Nucleus accumbens (tissue), 56 donors: Measurements from ENCODE around the gene LENEP.
A peak's percentile ranks its signal among the peaks of the same experiment; 100 is the strongest.

Experiments
- DNase-seq, 56 donors: peaks; one replicate each; lab custom pipeline; 2025; lab: John Stamatoyannopoulos, UW

Gene LENEP

GRCh38 chr1:154958681-154959425 is 34.5 kb upstream of the LENEP start:
- no peak for DNase-seq

- DNase-seq: no peak
These were observed 34.0 kb upstream of the LENEP start for GRCh38 chr1:154959426-154959780.

- DNase-seq: no peak
These were observed 32.8 kb upstream of the LENEP start for GRCh38 chr1:154960446-154961136.

GRCh38 chr1:154961207-154962155 is 31.9 kb upstream of the LENEP start, which contains the start of gene PYGO2:
TSS of gene PYGO2 (minus strand) at chr1:154961782. CDS start at chr1:154961576, 206 bp downstream.
- DNase-seq: peak in 53 of 56 donors; percentile 33 to 90 (median 72)

GRCh38 chr1:154962156-154962749 is 31.1 kb upstream of the LENEP start:
- peak in 5 of 56 donors; percentile 24 to 56 (median 45) for DNase-seq

GRCh38 chr1:154962795-154963330 is 30.5 kb upstream of the LENEP start:
- DNase-seq: no peak

GRCh38 chr1:154963643-154964042 is 29.7 kb upstream of the LENEP start:
- DNase-seq: no peak

GRCh38 chr1:154964359-154964758 is 29.0 kb upstream of the LENEP start:
- no peak for DNase-seq

- DNase-seq: no peak
These were observed 27.3 kb upstream of the LENEP start for GRCh38 chr1:154966111-154966510.

GRCh38 chr1:154967331-154967950 is 25.9 kb upstream of the LENEP start:
- no peak for DNase-seq

- no peak for DNase-seq
These were observed 24.7 kb upstream of the LENEP start for GRCh38 chr1:154968731-154969130.

GRCh38 chr1:154969246-154969645 is 24.1 kb upstream of the LENEP start:
- DNase-seq: no peak

- DNase-seq: peak in 10 of 56 donors; percentile 9 to 43 (median 16)
These were observed 23.4 kb upstream of the LENEP start for GRCh38 chr1:154969860-154970452.

- DNase-seq: peak in 54 of 56 donors; percentile 20 to 91 (median 74)
These were observed 22.6 kb upstream of the LENEP start, which contains the start of gene SHC1 for GRCh38 chr1:154970631-154971340. TSS of gene SHC1 (minus strand) at chr1:154970747. CDS start at chr1:154970526, 221 bp downstream.

- no peak for DNase-seq
These were observed 21.9 kb upstream of the LENEP start for GRCh38 chr1:154971341-154971998.

- no peak for DNase-seq
These were observed 21.2 kb upstream of the LENEP start for GRCh38 chr1:154972213-154972516.

- peak in 18 of 56 donors; percentile 3 to 53 (median 26) for DNase-seq
These were observed 20.7 kb upstream of the LENEP start for GRCh38 chr1:154972517-154973343.
